Activated naive CD8-positive, alpha-beta T cell treated with anti-CD3 and anti-CD28 coated beads, Interleukin-2, amount 50 U/mL, for 24 hours (primary cell): Measurements from ENCODE around the gene NIP7.

Experiments used
- ATAC-seq: fragments of 150-1000 bp; cut with Tn5 transposase; one replicate; pipeline ENCODE4 v1.10.0; 2021
- DNase-seq: peaks from one replicate; pipeline ENCODE4 v3.0.0; 2021
- H3K27ac Mint-ChIP-seq: one replicate; pipeline ENCODE4 v1.8.0; 2021; ENCODE audit warnings: mild to moderate bottlenecking, mixed read lengths
- H3K27me3 Mint-ChIP-seq: one replicate; pipeline ENCODE4 v1.8.0; 2021; ENCODE audit warnings: mixed read lengths
- H3K36me3 Mint-ChIP-seq: one replicate; pipeline ENCODE4 v1.8.0; 2021; ENCODE audit warnings: low read depth, mixed read lengths
- H3K4me1 Mint-ChIP-seq: one replicate; pipeline ENCODE4 v1.8.0; 2021; ENCODE audit warnings: mixed read lengths
- H3K4me3 Mint-ChIP-seq: one replicate; pipeline ENCODE4 v1.8.0; 2021; ENCODE audit warnings: mild to moderate bottlenecking, moderate library complexity, mixed read lengths
- H3K9me3 Mint-ChIP-seq: one replicate; pipeline ENCODE4 v1.8.0; 2021; ENCODE audit warnings: mixed read lengths

Gene NIP7

GRCh38 chr16:69311533-69312387, 27.8 kb upstream of the NIP7 start:
- peaks cover 12% of the 10 kb centered on the region for H3K36me3 Mint-ChIP-seq
- no peaks in the 10 kb centered on the region for H3K9me3 Mint-ChIP-seq
- peak overlapping the region; percentile 92 for H3K27ac Mint-ChIP-seq
- H3K4me1 Mint-ChIP-seq = peaks cover 26% of the 10 kb centered on the region
- no peaks in the 10 kb centered on the region for H3K27me3 Mint-ChIP-seq
- peak; percentile 71 for ATAC-seq
- peak overlapping the region; percentile 95 for H3K4me3 Mint-ChIP-seq
- peak; percentile 52 for DNase-seq

- H3K9me3 Mint-ChIP-seq = no peaks in the 10 kb centered on the region
- H3K4me3 Mint-ChIP-seq = peak overlapping the region; percentile 58
- H3K27ac Mint-ChIP-seq = peak overlapping the region; percentile 73
- peaks cover 26% of the 10 kb centered on the region for H3K4me1 Mint-ChIP-seq
- H3K27me3 Mint-ChIP-seq = no peaks in the 10 kb centered on the region
- peaks cover 19% of the 10 kb centered on the region for H3K36me3 Mint-ChIP-seq
- DNase-seq = no peak
- no peak for ATAC-seq
Measured at GRCh38 chr16:69313469-69313868, 26.1 kb upstream of the NIP7 start.

- Mint-ChIP-seq H3K4me1 (peaks cover 26% of the 10 kb centered on the region), H3K9me3 (no peaks in the 10 kb centered on the region), H3K27ac (peak overlapping the region; percentile 46), H3K36me3 (peaks cover 26% of the 10 kb centered on the region), H3K4me3 (no peak overlapping the region), H3K27me3 (no peaks in the 10 kb centered on the region)
- DNase-seq = no peak
- no peak for ATAC-seq
Measured at GRCh38 chr16:69314534-69314933, 25.0 kb upstream of the NIP7 start.

- Mint-ChIP-seq H3K9me3 (no peaks in the 10 kb centered on the region), H3K27me3 (no peaks in the 10 kb centered on the region), H3K4me1 (peaks cover 21% of the 10 kb centered on the region), H3K4me3 (no peak overlapping the region), H3K27ac (no peak overlapping the region), H3K36me3 (peaks cover 29% of the 10 kb centered on the region)
- ATAC-seq = no peak
- DNase-seq = no peak
Measured at GRCh38 chr16:69315486-69316311, 23.9 kb upstream of the NIP7 start.

- H3K36me3 Mint-ChIP-seq = peaks cover 37% of the 10 kb centered on the region
- peaks cover 19% of the 10 kb centered on the region for H3K4me1 Mint-ChIP-seq
- H3K4me3 Mint-ChIP-seq = no peak overlapping the region
- DNase-seq (no peak), ATAC-seq (no peak)
- H3K9me3 Mint-ChIP-seq = no peaks in the 10 kb centered on the region
- no peaks in the 10 kb centered on the region for H3K27me3 Mint-ChIP-seq
- no peak overlapping the region for H3K27ac Mint-ChIP-seq
Measured at GRCh38 chr16:69316595-69317034, 23.0 kb upstream of the NIP7 start.

GRCh38 chr16:69318177-69318910, 21.2 kb upstream of the NIP7 start:
- no peak overlapping the region for H3K27ac Mint-ChIP-seq
- no peaks in the 10 kb centered on the region for H3K27me3 Mint-ChIP-seq
- peaks cover 9% of the 10 kb centered on the region for H3K4me1 Mint-ChIP-seq
- H3K36me3 Mint-ChIP-seq = peaks cover 43% of the 10 kb centered on the region
- no peak overlapping the region for H3K4me3 Mint-ChIP-seq
- H3K9me3 Mint-ChIP-seq = no peaks in the 10 kb centered on the region
- DNase-seq (no peak), ATAC-seq (no peak)

- Mint-ChIP-seq H3K36me3 (peaks cover 39% of the 10 kb centered on the region), H3K9me3 (no peaks in the 10 kb centered on the region), H3K27me3 (no peaks in the 10 kb centered on the region), H3K4me1 (peaks cover 3% of the 10 kb centered on the region), H3K4me3 (no peak overlapping the region), H3K27ac (no peak overlapping the region)
- ATAC-seq (no peak), DNase-seq (no peak)
Measured at GRCh38 chr16:69318911-69319289, 20.7 kb upstream of the NIP7 start.

GRCh38 chr16:69319381-69319780, 20.2 kb upstream of the NIP7 start:
- Mint-ChIP-seq H3K27ac (no peak overlapping the region), H3K9me3 (no peaks in the 10 kb centered on the region), H3K4me1 (no peaks in the 10 kb centered on the region), H3K4me3 (no peak overlapping the region), H3K36me3 (peaks cover 39% of the 10 kb centered on the region), H3K27me3 (no peaks in the 10 kb centered on the region)
- ATAC-seq (no peak), DNase-seq (no peak)

- DNase-seq (no peak), ATAC-seq (no peak)
- Mint-ChIP-seq H3K4me3 (no peak overlapping the region), H3K27me3 (no peaks in the 10 kb centered on the region), H3K9me3 (no peaks in the 10 kb centered on the region), H3K4me1 (peaks cover 2% of the 10 kb centered on the region), H3K36me3 (peaks cover 39% of the 10 kb centered on the region), H3K27ac (no peak overlapping the region)
Measured at GRCh38 chr16:69319826-69320739, 19.5 kb upstream of the NIP7 start.

- Mint-ChIP-seq H3K4me3 (no peak overlapping the region), H3K4me1 (peaks cover 5% of the 10 kb centered on the region), H3K9me3 (no peaks in the 10 kb centered on the region), H3K27ac (peak overlapping the region; percentile 22), H3K27me3 (no peaks in the 10 kb centered on the region), H3K36me3 (peaks cover 42% of the 10 kb centered on the region)
- DNase-seq = no peak
- ATAC-seq = no peak
Measured at GRCh38 chr16:69320740-69321073, 18.9 kb upstream of the NIP7 start.

- ATAC-seq (no peak), DNase-seq (no peak)
- peak overlapping the region; percentile 22 for H3K27ac Mint-ChIP-seq
- H3K27me3 Mint-ChIP-seq = no peaks in the 10 kb centered on the region
- H3K4me3 Mint-ChIP-seq = no peak overlapping the region
- H3K9me3 Mint-ChIP-seq = no peaks in the 10 kb centered on the region
- peaks cover 43% of the 10 kb centered on the region for H3K36me3 Mint-ChIP-seq
- peaks cover 9% of the 10 kb centered on the region for H3K4me1 Mint-ChIP-seq
Measured at GRCh38 chr16:69321080-69321479, 18.5 kb upstream of the NIP7 start.

GRCh38 chr16:69322343-69322742, 17.2 kb upstream of the NIP7 start:
- ATAC-seq (no peak), DNase-seq (no peak)
- Mint-ChIP-seq H3K4me3 (no peak overlapping the region), H3K9me3 (no peaks in the 10 kb centered on the region), H3K27ac (no peak overlapping the region), H3K4me1 (peaks cover 22% of the 10 kb centered on the region), H3K27me3 (no peaks in the 10 kb centered on the region), H3K36me3 (peaks cover 50% of the 10 kb centered on the region)

- DNase-seq = no peak
- no peak for ATAC-seq
- H3K27ac Mint-ChIP-seq = no peak overlapping the region
- no peak overlapping the region for H3K4me3 Mint-ChIP-seq
- peaks cover 27% of the 10 kb centered on the region for H3K4me1 Mint-ChIP-seq
- H3K27me3 Mint-ChIP-seq = no peaks in the 10 kb centered on the region
- H3K9me3 Mint-ChIP-seq = no peaks in the 10 kb centered on the region
- peaks cover 49% of the 10 kb centered on the region for H3K36me3 Mint-ChIP-seq
Measured at GRCh38 chr16:69323415-69323814, 16.2 kb upstream of the NIP7 start.
